HG03571 (cell line): Measurements from ENCODE around the gene VEPH1.
A peak's percentile ranks its signal among the peaks of the same experiment; 100 is the strongest.

Experiments used
- ATAC-seq: cut with Tn5 transposase; IDR thresholded peaks from one replicate; pipeline ENCODE4 v1.9.1; 2021; ENCODE audit not compliant: unreplicated experiment

Gene VEPH1

DNA sequence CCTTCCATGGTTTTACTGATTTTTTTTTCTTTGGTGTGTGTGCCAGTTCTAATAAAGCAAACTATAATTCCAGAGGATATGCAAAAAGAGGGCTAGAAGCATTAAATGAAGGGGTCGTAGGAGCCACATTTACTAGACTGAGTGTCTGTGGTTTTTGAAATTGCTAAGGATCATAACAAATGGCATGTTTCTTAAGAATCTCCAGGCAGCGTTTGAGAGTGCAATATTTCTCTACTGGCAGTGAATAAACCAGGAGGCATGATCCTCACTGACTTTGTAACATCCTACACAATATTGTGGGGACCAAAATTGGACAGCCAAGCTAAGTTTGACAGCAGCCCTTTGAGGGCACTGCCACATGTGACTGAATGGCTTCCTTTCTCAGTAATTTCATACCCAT is 227.4 kb downstream of the VEPH1 start:
- no peak for ATAC-seq

DNA sequence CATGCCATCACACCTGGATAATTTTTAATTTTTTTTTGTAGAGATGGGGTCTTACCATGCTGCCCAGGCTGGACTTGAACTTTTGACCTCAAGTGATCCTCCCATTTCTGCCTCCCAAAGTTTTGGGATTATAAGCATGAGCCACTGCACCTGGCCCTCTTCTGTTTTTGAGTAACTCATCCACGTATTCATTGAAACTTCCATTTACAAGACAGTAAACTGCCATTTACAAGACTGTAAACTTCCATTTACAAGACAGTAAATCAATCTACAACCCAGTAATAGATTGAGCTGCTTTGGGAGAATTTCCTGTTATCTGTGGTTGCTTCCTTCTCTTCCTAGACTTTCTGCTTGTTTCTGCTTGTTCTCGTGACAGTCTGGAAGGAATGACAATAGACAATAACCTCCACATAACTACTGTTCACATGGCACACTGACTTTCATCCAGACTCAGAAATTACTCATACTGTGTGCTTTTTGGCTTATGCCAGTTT is 228.5 kb downstream of the VEPH1 start:
- no peak for ATAC-seq

DNA sequence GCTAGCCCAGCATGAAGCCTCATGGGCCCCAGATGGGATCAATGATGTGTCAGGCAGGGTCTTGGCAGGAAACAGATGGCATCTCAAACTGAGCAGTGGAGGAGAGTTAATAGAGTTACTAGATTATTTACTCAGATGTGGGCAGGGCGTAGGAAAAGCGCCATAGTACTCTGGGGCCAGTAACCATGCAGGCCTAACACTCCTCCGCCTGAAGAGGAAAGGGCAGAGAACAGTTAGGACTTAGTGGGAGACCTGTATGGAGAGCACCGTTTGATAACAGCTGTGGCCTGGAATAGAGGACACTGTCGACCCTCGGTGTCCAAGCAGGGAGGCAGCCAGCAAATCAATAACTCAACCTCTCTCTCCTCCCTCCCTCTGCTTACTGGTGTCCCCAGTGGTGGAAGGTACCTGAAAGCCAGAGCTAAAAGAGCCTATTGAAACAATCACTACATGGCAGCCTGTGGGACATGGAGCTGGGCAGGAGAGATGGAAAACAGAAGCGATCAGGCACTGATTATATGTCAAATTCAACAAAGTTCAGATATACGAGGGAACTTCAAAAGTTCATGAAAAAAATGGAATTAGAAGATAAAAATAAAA is 231.8 kb downstream of the VEPH1 start:
- no peak for ATAC-seq

DNA sequence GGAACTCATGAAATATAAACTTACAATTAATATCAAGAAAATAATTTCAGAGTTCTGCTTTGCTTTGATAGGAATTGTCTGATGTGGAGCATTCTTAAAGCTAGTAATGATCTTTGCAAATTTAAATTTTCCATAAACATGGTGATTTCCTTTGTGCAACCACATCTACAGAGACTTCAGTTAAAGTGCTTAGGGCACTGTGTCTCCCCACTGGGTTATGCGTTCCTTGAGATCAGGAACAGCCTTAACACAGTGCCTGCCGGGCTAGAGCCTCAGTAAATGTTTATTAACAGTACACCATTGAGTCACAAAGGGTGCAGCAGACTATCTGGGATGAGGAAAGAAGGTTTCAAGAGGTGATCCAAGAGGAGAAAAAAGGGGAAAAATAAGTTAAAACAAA is 235.2 kb downstream of the VEPH1 start:
- ATAC-seq = no peak

DNA sequence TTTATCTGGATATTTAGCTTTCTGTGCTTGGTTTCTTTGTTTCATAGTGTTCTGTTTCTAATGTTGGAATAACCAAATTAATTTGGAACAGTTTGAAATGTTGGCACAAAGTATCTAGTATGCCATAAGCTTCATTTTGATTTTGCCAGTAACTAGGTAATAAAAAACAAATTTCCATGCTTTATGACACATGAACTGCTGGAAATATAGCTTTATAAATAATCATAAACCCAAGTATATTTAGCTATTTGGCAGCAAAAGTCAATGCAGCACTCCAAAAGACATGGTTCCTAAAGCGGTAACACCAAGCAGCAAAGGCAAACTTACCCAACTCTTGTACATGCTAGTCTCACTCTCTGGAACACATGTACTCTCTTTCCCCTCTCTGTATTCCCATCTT is 237.3 kb downstream of the VEPH1 start:
- no peak for ATAC-seq

DNA sequence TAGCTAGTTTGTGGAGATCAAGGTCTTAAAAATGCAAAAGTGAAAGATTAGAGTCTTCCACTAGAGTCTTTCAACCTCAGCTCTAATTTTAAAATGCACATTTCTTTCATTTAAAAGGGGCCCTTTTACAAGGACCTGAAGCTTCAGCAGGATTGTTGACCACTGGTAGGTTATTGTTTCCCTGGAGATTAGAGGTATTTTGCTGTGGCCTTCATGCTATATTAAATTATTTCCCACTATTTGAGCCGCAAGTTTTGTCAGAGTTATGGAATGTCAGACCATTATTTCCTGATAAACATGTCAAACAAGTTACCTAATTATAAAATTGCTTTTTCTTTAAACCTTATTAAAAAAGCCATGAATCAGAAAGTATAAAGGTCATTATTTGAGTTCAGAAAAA is 240.2 kb downstream of the VEPH1 start:
- no peak for ATAC-seq

DNA sequence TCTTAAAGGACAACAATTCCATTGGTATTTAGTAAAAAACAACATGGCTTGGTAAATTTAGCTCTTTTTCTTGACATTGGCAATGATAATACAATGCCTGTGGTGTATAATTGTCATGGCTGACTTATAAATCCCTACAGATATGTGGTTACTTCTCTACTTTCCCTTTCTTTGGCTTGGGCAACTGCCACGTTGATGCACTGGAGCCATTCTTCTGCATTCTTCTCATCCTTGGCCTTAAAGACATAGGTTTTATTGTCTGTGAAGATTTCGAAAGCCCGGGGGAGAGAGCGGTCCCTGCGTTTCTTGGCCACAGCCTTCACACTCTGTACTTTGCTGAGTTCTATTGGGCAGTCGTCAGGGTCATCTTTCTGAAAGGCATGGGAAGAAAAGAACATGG is 242.2 kb downstream of the VEPH1 start:
- ATAC-seq = no peak

DNA sequence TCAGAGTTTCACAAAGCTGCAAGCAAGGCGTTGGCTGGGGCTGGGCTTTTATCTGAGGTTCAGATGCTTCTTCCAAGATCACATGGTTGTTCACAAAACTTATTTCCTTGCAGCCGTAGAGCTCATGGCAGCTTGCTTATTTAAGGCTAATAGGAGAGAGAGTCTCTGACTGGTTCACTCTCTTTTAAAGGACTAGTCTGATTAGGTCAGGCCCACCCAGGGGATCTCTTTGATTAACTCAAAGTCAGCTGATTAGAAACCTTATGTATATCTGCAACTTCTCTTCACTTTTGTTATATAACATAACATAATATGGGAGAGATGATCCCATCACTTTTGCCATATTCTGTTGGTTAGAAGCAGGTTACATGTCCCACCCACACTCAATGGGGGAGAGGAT is 243.4 kb downstream of the VEPH1 start:
- ATAC-seq = no peak

DNA sequence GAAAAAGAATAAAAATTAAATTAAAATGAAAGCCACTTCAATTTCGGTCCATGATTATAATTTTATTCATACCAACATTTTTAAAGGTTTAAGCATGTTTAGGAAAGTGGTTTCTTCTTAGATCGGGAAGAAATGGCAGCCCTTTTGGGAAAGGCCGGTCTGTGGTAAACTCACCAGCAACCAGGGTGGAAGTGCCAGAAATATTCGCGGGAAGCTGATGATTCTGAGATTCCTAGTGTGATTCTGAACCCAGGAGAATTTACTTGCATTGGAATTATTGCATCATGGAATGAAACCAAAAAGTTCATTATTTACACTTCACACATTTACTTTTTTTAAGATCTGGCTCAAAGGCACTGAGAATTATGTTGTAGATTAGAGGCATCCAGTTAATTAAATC is 246.1 kb downstream of the VEPH1 start:
- ATAC-seq = no peak

DNA sequence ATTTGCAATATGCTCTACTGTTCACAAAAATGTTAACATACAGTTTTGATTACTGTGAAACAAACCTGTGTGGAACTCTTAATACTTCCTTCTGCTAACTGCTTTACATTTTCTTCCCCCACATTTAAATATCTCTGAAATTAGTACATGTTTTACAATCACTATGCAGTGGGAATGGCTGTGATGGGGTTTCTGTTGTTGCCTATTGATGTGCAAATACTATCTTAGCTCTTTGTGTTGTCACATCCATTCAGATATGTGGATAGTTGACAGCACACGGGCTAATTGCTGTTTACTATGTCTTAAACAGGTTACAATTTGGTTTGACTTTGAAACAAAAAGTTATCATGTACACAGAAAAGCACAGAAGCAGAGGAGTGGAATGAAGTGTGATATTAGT is 247.4 kb downstream of the VEPH1 start:
- ATAC-seq = no peak

DNA sequence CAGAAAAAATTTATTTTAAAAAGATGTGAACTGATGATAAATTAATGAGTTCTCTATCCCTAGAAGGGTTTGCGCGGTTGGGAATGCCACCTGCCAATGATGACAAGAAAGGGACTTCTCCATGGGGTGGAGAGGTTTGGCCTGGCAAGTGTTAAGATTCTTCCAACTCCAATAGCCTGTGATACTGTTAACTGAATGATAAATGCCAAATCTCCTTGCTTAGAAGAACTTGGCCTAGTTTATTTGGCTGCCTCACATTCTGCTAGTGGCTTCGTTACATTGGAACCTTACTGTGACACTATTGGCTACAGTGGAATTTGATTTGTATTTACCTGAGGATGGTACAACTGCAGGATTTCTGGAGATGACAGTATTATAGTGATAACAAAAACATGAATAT is 251.5 kb downstream of the VEPH1 start:
- ATAC-seq = no peak

DNA sequence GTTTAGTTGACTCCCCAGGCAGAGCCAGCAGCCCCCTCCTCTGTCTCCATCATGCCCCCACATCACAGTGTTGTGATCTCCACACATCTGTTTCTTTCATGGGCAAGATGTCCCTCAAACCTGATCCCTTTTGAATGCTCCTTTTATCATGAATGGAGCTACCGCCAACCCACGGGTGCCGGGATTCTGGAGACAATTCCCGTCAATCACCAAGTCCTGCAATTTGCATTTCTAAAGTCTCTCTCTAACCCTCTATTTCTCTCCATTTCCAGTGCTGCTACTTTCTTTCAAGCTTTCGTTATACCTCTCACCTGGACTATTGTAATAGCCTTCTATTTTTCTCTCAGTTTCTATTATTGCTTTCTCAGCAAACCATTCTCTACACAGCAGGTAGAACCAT is 253.6 kb downstream of the VEPH1 start:
- no peak for ATAC-seq

DNA sequence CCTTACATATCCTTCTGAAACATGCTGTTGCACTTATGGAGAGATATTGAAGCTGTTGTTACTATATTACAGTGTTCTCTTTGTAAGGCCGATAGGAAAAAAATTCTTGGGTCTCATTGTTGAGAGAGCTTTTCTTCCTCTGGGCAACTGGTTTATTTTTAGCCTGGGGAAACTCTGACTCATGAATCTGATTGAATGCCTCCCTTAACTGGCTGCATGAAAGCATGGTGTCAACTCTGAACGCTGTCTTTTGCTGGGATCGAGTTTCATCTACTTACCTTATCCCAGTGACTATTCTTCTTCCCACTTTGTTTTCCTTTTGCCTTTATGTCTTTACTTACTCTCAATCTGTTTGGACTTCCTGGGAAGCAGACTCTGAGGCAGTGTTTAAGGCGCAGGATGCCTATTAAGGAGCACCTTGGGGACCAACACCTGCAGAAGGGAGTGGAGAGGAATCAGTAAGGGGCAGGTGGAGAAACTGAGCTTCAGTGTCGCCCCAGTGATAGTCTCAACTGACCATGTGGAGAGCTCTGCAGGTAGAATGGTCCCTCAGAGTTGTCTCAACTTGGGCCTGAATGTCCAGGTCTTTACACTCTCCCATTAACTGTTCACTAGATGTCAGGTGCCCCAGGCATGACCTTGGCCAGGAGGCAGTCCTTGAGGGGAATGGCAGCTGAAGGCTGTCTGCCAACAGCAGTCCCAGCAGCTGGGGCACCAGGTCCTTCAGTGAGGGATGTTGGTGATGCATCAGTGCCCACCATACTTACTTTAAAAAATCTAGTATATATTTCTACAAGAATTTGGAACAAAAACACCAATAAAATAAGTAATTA is 254.4 kb downstream of the VEPH1 start:
- ATAC-seq = no peak

DNA sequence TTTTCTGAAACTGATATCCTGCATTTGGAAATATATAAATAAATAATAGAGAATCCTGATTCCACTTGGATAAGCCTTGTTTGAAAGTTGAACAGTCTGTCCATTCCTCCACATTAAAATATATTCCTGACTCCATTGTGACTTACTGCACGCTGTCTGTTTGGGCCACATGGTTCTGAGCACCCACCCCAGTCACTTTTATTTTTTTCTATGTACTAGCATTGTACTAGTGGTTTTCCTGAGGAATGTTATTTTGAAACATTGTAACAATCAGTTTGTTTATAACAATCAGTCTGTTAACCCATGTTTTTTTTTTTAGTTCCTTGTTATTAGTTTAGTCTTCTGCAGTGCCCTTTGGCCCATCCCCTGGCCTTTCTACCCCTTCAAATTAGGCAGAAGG is 255.8 kb downstream of the VEPH1 start:
- ATAC-seq = no peak

DNA sequence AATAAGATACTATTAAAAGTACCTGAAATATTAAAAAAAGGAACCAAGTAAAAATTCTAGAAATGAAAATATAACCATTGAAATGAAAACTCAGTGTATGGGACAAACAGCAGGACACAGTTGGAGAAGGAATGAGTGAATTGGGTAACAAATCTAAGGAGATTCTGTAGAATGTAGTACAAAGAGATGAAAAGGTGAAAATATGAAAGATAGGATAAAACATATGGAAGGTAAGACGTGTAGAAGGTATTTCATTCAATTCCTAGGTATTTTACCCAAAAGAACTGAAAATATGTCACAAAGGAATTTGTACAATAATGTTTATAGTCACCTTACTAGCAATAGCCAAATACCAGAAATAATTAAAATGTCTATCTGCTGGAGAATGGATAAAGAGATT is 260.4 kb downstream of the VEPH1 start:
- ATAC-seq = no peak

DNA sequence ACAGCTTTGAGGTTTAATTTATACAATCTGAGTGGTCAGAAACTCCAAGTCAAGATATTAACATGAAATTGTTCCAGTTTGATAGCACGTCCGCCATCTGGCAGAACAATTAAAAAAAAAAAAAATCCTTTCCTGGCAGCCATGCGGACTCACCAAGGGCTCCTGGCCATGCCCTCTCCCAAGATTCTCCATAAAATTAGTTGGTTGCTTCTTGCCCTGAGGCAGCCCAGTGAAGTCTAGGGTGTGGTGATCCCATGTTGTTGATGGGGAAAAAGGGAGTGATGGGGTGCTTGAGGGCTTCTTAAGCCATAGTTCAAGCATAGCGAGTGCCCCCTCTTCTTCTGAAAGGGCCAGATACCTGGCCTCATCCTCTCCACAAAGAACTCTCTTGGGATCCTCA is 261.6 kb downstream of the VEPH1 start:
- ATAC-seq = no peak

DNA sequence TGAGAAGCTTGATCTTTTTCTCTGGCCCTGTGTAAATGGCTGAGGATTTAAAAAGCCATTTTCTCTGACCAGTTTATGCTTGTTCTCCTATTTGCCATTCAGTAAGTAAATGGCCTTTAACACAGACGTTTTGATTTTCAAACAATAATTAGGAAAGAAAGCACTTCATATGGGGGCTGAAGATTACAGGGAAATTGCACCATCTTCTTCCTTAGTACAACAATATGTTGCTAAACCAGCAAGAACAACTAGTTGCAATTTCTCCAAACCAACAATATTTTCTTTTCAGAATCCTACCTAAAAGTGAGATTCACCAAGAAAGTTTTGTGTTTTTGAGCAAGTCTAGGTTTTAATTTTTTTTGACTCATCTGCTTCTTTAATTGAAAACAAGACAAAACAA is 262.8 kb downstream of the VEPH1 start:
- ATAC-seq = no peak

DNA sequence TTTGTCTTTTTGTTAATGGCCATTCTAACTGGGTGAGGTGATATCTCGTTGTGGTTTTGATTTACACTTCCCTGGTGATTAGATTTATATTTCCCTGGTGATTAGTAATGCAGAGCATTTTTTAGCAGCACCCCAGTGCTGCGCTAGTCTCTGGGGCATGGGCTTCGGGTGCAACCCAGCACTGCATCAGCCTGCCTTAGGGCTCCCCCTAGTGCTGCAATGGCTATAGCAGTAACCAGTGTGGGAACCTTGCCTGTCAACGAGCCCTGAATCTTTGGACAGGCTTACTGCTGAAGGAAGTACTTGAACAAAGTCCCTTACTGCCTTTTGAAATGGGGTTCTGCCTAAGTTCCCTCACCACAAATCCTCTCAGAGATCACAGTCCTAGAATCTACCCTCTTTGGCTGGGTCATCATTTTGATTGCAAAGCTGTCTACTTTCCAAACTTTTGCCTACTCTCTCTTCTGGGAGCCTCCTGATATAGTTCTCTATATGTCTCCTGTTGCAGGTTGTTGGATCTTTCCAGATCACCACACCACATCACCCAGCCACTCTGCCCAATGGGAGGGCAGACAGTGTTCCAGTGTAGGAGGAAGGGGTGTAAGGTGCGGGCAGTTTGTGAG is 264.0 kb downstream of the VEPH1 start:
- peak; percentile 100 for ATAC-seq

DNA sequence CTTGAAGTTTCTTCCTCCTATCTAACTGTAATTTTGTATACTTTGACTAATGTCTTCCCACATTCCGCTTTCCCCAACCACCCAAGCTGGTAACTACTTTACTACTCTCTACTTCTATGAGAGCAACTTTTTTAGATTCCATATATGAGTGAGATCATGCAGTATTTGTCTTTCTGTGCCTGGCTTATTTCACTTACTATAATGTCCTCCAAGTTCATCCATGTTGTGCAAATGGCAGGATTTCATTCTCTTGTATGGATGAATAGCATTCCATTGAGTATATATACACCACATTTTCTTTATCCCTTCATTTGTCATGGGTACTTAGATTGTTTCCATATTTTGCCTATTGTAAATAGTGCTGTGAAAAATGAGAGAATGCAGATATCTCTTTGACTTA is 264.8 kb downstream of the VEPH1 start:
- ATAC-seq = no peak

DNA sequence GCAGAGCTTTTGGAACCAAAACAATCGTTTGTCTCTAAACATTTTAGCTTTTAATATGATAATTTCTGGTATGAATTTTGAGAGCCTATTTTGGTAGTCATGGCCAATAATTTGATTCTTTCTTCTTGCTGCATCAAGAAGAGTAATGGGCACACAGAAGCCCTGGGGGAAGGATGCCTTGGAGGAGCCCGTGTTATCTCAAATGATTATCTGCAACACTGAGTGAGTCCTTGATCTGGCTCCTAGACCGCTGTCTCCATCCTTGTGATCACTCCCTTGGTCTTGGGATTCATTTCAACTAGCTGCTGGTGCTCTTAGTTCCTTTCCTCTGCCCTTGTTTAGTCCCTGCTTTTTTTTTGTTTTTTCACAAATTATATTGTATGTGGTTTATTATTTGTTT is 265.3 kb downstream of the VEPH1 start:
- ATAC-seq = no peak

DNA sequence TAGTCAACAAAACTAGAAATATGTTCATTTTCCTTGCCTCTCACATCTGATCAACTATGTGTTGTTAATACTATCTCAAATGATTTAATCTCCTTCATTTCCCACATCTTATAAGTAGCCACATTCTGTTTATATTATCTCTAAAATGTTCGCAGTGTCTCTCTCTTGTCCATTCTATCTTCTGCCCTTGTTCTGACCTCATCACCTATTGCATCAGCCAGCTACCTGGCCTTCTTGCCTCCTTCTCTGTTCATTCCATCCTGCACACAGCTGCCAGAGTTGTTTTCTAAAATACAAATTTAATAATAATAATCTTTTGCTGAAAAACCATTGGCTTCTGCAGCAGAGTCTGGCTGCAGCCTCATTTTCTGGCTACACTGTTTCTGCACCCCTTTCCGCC is 267.9 kb downstream of the VEPH1 start:
- ATAC-seq = no peak

DNA sequence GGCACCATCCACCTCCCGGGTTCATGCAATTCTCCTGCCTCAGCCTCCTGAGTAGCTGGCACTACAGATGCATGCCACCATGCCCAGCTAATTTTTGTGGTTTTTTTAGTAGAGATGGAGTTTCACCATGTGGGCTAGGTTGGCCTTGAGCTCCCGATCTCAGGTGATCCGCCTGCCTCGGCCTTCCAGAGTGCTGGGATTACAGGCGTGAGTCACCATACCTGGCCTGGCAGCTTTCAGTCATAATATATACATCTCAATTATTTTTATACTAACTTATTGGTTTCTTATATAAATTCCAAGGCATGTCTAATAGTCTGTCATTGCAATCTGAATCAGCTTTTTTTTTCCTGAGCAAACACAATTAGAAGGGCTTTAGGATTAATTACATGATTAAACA is 269.3 kb downstream of the VEPH1 start:
- ATAC-seq = no peak
